GM18502 (cell line): Measurements from ENCODE around the gene AGAP5.
"Not testable (repeated sequence)": the region's sequence is repeated elsewhere in the genome, so short reads cannot be mapped to it uniquely, and the experiment has no call there.

Source experiments
- ATAC-seq: cut with Tn5 transposase; IDR thresholded peaks from one replicate; pipeline ENCODE4 v1.9.1; 2021; ENCODE audit warnings: mild to moderate bottlenecking; ENCODE audit not compliant: unreplicated experiment, poor library complexity

The AGAP5 gene

DNA sequence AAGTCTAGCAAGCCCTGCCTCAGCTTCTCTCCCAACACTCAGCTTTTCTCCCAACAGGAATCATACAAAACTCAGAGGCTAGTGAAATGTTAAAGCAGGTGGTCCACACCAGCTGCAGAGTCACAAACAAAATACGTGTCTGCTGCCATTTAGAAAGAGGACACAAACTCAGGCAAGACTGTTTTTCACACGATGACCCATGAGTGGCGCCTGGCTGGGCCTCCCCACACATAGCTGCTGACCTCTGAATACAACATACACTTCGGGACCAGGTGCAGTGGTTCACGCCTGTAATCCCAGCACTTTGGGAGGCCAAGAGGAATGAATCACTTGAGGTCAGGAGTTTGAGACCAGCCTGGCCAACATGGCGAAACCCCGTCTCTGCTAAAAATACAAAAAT is 35.2 kb downstream of the AGAP5 start:
- ATAC-seq = not testable (repeated sequence)

DNA sequence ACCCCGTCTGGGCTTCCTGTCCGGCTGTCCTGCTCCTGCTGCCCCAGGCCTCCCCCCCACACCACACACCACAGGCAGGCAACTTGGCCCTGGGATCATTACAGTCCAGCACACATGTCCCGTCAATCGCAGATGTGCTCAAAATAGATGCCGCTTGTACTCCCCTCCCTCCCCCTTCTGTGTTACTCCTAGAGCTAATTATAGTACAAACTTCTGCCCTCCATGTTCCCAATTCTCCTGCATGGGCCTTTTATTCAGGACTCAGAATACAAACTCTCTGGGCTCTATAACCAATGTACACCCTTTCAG is 42.0 kb downstream of the AGAP5 start, which contains the start of gene SYNPO2L:
TSS of gene SYNPO2L (minus strand) at position 40 of the 309 bp plus-strand sequence. CDS start 107 bp downstream, outside the sequence.
- no peak for ATAC-seq

DNA sequence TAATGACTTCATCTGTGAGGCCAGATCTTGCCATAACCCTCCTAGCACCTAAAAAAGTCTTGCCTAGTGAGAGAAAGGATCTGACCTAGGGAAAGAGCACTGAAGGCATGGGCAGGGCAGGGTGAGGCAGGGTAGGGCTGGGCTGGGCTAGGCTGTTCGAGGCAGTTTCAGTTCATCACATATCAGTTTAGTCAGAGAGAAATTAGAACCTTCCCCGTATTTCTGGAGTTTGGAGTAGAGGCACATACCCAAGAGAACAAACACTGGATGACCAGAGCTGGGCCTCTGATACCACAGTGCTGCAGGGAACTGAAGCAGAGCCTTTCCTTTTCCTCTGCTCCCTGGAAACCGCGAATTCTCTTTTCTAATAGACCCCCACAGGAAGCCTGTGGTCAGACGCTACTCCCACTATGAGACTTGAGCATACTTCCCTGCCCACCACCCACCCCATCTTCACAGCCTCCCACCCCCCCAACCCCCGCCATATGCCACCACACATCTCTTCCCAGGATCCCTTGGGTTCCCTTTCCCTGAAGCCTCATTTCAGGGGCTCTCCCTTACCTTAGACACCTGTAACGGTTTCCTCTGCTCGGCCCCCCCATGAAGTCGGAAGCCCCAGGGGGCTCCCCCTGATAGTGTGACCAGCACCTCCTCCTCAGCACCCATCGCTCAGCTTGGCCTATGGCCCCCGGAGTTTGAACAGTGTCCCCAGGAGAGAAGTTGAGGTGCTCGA is 42.5 kb downstream of the AGAP5 start:
- no peak for ATAC-seq

DNA sequence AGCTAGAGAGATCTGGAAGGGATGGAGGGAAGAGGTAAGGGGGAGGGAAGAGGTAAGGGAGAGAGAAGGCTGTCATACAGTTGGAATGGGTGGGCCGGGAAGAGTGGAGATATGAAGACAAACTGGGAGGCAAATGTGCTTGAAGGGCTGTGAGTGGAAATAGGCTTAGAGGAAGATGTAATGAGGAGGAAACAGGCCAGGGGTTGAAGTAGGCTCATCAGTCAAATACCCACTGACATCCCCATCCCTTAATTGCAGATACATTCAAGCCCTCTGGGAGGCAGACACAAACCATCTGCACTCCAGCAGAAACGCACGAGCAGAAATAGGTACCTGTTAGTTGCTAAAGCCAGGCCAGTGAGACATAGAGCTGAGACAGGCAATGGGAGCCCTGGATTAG is 44.2 kb downstream of the AGAP5 start:
- ATAC-seq = no peak

DNA sequence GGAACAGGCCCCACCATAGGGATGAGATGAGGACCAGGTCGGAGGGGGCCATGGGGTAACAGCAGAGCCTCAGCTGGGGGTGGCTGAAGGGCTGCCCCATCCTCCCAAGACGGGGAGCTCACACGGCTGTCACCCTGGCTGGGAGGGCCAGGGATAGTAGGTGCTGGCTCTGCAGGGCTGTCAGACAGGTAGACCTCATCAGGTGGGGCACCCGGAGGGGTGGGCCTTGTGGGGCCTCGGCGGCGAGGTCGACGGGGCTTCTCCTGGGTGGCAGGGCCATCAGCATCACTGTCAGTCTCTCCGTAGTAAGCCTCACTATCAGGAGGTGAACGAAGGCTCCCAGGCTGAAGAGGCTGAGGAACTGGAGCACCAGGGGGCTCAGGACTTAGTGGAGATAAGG is 44.7 kb downstream of the AGAP5 start:
- ATAC-seq = no peak

DNA sequence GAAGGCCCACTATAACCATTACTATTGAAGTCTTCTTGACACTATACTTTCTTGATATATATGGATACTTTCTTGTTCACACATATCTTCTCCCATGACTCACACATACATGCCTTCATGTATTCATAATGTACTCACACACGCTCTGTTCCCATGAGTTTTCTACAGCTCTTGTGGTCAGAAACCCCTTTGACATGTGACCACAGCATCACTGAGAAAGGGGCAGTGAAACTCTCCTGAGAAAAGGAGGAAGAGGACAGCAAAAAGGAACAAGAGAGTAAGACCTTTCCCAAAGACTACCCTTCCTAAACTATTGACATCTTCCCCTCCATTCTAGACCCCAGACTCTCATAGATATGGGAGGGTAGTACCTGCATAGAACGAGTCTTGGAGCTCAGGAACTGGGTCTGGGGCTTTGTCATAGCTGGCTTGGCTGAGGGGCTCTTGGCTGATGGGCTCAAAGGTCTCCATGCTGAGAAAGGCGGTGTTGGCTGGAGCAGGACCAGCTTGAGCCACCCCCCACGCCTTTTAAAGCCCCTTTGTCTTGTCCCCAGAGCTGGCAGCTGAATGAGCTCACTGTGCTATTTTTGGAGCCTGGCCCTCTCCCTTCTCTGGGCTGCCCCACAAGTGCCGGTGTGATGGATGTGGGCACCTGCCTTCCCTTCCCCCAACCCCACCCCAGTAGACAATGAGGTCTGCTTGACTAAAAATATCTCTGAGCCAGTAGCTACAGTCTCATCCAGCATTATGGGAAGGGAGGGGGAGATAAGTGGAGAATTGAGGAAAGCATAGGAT is 47.2 kb downstream of the AGAP5 start:
- peak; percentile 60 for ATAC-seq

DNA sequence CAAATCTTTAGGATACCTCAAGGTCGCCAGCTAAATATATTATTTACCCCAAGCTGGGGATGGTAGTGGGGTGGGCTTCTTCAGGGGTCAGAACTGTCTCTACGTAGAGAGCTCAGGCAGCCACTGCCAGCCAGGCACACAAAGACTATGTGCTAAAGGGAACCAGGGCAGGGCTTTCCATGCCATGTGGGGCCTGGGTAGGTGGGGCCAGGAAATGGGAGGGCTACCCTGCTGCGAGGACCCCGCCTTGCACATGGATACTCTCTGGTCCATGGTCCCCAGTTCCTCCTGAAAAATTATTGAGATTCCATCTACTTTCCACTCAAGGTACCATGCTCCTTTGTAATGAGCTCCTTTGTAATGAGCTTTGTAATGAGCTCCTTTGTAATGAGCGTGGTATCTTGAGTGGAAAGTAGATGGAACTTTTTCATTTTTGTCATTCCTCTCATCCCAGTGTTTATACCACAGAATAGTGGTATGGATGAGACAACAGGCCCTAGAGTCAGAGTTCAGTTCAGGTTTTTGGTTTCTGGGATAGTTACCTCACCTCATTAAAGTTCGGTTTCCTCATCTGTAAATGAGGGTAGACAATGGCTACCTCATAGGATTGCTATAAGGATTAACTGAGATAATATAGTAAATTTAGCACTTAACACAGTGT is 47.9 kb downstream of the AGAP5 start:
- ATAC-seq = no peak

DNA sequence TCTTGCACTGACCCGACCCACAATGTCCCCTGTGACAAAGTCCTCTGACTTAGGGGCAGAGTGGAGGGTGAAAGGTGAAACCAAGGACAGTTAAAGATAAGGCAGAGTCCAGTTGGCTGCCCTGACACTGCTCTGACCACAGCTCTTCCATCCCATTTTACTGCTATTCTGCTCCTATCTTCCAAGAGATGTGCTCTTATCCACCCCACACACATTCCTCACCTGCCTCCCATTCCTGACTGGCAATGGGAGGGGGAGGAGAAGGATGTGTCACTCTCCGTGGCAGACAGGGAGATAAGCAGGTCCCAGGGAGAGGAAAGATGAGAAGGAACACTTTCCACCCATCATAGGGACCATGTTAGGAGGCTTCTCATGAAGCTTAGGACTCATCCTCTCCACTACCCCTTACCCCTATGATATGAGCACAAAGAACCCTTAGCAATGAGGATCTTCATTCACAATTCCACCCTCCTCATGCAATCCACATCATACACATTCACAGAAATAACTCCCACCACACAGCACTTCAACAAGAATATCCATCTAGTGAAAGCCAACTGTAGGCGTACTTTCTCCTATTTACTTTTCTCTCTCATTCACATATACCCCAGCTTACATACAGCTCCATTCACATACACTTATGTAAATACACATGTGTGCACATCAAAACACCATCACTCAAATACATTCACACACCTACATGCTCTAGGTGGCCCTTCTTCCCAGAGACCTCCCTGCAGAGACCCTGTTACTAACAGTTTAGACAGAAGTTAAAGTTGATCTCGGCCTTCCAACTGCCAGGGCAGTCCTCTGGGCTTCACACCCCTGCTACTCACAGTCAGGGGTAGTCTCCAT is 48.7 kb downstream of the AGAP5 start:
- ATAC-seq = no peak

DNA sequence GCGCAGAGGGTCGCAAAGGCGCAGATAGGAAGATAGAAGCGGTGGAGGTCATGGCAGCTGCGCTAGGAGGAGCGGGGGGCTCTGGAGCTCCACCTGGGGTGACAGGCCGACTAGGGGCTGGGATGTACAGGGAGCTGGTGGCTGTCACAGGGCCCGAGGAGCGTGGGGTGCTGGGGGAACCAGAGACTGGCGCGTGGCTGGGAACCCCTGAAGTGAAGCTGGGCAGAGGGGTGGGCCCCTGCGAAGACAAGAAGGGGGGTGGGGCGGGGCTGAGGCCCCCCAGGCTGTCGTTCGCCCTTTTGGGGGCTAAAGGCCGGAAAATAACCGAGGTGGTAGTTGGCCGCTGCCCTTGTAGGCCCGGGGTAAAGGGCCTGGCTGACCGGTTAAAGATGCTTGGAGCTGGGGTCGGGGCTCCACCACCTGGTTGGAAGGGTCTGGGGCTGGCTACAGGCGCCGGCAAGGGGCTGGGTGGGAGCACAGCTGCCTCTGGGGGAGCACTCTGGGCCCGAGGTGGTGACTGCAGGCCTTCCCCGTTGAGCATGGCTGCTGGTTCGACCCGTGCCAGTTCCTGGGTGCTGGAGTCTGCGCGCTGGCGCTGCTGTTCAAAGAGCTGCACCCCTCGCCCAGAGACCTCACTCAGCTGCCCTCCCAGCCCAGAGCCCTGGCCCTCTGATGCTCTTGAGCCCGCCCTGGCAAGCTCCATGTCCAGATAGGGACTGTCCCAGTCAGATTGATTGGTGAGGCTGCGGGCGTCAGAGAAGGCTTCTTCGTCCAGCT is 49.8 kb downstream of the AGAP5 start:
- no peak for ATAC-seq

DNA sequence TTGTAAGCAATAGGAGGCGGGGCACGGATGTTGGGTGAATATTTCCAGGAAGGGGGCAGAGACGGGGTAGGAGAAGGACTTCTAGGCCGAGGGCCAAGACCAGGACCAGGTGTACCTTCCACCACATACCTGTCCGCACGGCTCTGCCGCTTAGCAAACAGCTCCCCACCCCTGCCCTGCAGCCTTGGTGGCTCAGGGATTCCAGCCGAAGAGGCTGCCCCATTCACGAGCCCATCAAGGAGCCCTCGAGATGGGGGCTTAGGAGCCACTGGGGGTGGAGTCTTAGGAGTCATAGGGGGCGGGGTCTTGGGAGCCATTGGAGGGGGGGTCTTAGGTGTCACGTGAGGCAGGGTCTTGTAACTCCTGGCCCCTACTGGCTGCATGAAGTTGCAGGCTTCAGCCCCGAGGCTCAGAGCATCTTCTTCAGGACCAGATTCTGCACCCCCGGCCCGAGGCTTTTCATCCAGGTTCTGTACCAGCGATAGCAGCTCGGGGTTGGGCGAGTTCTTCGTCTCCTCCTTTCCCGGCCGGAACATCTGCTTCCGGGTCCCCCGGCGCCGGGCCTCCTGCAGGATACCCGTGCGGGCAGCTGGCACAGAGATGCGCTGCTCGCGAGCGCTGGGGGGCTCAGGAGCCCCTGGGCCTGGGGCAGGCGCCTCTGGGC is 50.6 kb downstream of the AGAP5 start:
- no peak for ATAC-seq

DNA sequence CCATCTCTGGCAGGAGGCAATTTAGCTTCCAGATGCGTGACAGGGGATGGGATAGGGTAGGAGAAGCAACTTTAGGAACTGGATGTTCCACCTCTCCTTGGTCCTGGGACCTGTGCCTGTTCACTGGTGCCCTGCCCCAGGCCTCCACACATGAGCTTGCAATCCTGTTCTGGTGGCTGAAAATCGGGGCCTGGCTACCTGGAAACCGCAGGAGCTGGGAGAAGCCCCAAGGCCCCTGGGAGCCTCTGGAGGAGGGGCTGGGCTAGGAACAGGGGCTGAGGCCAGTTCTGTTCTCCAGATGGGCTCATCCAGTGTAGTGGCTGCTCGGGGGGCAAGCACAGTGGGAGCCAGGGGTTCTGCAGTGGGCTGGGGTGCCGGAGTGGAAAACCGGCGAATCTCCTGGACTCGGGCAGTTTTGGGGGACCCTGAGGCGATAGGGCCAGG is 51.3 kb downstream of the AGAP5 start:
- ATAC-seq = no peak

DNA sequence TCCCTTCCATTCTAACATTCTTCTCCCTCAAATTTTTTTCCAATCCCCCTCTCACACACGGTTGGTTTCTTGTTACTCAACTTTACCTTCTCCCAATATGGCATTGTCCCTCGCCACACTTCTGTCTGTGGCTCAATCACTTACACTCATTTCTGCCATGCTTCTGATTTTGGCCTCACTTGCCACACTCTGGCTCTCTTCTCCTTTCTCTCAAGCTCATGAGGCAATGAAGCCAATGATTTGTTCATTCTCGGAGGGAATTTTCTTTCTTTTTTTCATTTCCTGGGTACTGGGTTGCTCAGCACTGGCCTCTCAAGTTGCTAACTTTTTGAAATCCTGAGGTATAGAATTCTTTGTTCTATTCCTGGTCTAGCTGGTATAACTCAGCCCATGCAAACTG is 52.7 kb downstream of the AGAP5 start:
- no peak for ATAC-seq

DNA sequence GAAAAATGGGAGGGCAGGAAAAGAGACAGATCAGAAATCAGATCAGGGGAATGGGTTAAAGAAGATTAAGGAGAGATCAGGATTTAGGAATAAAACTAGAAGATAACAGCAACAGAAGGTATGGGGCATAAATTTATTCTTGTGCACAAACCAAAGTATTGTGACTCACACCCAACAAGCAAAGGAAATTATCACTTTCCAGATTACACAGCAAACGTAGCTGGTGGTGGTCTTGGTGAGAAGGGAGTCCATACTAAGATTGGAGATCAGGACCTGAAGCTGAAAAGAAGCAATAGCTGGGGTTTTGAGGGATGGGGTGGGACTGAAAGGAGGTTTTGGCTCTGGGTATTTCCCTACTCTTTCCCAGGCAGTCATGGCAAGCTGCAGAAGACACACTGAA is 53.1 kb downstream of the AGAP5 start:
- ATAC-seq = no peak

DNA sequence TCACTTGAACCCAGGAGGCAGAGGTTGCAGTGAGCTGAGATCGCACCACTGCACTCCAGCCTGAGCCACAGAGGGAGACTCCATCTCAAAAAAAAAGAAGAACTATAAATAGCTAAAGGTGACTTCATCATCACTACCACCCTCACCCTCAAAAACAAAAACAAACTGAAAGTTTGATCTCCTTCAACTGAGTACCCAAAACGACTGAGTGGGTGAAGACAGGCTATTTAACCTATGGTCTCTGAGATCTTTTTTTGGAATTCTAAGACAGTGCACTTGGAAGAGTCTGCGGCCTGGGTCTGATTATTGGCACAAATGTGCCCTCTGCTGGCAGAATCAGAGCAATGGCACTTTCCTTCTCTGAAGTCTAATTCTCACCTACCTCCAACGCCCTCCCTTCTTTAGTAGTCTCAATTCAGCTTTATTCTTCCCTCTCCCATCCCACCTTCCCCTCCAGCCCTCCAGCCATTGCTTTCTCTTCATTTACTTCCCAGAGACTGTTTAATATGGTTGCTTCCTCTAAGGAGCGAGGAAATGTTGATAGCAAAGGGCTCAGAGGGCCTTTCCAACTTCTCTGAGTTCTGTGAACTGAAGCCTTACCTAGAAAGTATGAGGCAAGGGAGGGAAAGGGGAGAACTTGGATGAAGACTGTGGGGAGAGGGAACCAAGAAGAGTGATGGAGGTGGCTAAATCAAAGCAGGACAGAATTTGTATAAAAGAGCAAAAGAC is 53.7 kb downstream of the AGAP5 start:
- ATAC-seq = no peak

DNA sequence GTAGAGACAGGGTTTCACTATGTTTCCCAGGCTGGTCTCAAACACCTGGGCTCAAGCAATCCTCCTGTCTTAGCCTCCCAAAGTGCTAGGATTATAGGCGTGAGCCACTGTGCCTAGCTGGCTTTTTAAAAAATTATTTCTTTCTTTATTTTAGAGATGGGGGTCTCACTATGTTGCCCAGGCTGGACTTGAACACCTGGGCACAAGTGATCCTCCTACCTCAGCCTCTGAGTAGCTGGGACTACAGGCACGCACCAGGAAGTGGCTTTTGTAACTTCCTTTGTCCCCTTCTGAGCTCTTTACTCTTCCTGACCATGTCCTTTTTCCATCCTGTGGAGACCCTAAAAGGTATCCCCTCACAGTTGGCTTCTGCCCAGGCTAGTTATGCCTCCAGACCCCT is 54.5 kb downstream of the AGAP5 start:
- no peak for ATAC-seq

DNA sequence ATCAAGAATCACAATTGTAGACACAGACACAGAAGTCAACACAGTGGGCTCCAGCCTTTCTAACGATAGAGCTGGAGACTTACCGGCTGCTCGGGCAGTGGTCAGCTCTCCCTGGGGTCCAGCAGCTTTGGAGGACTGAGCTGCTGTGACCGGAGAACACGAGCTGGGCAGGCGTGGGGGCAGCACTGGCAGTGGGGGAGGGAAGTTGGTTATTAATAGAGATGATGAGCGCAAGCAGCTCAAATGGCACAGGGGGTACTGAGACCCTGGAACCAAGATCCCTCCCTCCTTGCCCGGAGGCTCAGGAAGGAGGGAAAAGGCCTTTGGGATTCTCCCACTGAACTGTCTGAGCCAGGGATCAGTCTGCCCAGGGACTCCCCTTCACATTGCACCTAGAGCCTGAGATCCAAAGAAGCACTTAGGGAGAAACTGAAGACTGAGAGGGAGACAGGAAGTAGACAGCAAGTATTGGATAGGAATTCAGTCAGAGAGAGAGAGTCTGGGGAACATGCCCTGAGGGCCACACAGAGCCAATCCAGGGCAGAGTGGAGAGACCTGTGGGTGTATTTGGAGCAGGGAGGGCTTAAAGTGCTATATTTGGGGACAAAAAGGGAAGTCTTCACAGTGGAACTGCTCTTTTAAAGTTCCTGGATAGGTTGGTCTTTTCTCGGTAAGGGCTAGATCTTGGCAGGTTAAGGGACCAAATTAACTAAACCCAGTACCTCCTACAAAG is 56.4 kb downstream of the AGAP5 start, which contains the start of gene MYOZ1:
TSS of gene MYOZ1 (minus strand) at position 147 of the 733 bp plus-strand sequence. CDS start 1,457 bp downstream, outside the sequence.
- no peak for ATAC-seq

DNA sequence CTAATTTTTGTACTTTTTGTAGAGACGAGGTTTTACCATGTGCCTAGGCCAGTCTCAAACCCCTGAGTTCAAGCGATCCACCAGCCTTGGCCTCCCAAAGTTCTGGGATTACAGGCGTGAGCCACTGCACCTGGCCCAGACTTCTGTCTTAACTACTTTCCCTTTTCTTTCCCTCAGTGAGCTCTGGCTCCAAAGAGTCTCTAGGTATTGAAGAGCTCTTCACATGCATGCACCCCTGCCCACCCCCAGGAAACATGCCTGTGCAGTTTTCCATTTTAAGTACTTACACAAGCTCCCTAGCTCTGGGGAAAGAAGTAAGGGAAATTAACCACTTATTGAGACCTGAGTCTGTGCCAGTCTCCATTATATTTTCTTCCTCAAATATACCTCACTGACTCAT is 58.6 kb downstream of the AGAP5 start:
- no peak for ATAC-seq

DNA sequence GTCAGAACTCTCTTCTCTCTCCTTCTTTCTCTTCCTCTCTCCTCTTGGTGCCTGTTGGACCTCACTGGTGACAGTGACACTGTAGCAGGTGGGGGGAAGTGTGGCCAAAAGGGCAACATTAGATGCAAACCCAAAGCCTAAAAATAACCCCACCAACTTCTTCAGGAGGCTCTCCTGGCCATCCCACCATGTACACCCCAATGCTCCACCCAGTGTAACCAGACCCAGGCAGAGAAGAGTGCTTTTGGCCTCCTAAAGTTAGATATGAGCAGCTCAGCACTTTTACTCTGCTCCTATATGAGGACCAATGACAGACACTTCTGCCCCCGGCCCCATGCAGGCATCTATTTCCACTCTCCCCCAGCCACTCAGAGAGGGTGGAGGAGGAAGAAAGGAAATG is 62.1 kb downstream of the AGAP5 start:
- no peak for ATAC-seq
